NK-92 (cell line): ENCODE data around the gene ACD.

ENCODE experiments used
- DNase-seq: peaks from one replicate; lab custom pipeline; 2025; ENCODE audit not compliant: unreplicated experiment; lab: John Stamatoyannopoulos, UW

The ACD gene

DNA sequence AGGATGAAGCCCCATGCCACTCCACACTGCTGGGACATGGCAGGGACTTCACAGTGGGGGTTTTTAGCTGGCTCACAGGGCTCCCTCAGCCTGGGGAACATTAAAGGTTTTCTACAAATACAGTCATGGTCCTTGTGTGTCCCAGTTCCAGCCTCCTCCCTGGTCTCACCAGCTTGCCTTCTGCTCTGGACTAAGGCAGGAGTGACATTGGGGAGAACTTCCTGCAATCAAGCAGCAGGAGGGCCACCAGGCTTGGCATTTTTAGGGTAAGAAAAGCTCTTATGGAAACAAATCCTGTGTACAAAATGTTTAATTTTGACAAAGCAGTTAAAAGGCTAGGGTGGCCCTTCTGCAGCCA is 2.6 kb upstream of the ACD start:
- DNase-seq: no peak

- DNase-seq: no peak
Observed at GRCh38 chr16:67661886-67662652, 2.0 kb upstream of the ACD start.

GRCh38 chr16:67661101-67661761 is 1.2 kb upstream of the ACD start:
- DNase-seq: no peak

DNA sequence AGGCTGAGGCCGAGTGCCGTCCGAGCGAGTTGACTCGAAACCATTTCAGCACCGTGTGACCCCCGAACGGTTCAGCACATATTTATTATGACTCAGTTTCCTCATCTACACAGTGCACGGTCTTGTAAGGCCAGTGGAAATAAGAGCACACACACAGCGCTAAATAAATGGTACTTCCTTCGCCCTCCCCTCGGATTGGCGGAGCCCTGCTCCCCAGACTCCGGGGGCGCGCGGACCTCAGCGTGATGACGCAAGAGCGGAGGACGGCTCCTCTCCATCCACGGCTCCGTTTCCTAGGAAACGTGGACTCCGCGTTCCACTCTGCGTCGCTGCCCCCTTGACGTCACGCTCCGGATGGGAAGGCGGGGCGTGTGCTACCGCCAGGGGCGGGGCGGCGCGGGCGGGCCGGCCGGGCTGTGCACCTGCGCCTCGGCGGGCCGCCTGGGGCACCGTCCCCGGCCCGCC is 536 bp upstream of the ACD start, which contains the start of gene PARD6A:
Gene PARD6A, plus strand, starts transcription at position 397 of the 465 bp plus-strand sequence. CDS start 79 bp downstream, outside the sequence.
- peak; percentile 86 for DNase-seq

GRCh38 chr16:67658849-67659674 is 998 bp downstream of the ACD start:
- no peak for DNase-seq

DNA sequence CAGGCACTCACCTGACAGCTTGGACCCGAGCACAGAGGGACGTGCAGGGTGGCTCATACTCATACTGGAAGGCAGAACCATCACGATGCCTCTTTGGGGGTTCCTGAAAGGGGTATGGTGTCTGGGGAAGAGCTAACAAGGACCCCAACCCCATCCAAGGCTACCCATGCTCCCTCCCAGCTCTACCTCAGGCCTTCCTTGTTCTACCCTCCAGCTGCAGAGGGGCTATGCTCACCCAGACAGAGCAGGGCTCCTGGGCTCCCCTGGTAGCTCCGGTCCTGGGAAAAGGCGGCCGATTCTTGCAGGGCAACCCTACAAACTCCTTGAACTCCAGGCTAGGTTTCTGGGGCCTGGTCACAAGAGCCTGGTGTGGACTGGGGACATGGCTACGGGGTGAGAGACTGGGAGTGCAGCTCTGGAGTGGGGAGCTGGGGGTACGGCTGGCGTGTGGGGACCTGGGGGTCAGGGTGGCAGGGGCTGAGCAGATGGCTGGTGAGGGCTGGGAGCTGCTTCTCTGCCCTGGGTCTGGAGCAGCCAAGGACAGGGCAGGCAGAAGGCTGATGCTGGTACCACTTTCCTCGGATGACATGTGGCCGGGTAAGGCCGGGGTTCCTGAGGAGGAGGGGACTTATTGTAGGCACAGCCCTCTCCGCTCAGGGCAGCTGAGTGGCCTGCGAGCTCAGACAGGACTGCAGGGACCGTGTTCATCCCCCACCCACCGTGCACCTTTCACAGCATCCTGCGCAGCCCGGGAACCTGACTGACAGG is 2.1 kb downstream of the ACD start:
- DNase-seq: no peak

DNA sequence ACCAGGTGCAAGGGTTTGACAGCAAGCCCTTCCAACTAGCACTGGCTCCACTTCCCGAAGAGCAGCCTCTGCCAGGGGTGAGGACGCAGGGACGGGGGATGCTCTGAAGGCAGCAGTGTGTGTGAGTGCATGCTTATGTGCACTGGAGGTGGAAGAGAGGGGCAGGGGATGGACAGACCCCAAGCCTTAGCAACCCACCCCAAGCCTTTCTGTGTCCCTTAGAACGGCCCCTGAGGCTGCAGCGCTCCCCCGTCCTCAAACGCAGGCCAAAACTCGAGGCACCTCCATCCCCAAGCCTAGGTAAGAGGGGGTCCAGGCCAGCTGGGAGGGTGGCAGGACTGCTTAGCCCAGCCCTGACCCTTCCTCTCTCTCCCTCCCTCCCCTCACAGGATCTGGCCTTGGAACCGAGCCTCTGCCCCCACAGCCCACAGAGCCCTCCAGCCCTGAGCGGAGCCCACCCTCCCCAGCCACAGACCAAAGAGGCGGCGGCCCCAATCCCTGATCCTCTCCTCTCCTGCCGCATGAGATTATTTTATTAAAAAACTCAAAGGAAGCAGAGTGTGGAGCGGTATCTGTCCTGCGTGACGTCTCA is 2.9 kb downstream of the ACD start:
- DNase-seq: no peak

DNA sequence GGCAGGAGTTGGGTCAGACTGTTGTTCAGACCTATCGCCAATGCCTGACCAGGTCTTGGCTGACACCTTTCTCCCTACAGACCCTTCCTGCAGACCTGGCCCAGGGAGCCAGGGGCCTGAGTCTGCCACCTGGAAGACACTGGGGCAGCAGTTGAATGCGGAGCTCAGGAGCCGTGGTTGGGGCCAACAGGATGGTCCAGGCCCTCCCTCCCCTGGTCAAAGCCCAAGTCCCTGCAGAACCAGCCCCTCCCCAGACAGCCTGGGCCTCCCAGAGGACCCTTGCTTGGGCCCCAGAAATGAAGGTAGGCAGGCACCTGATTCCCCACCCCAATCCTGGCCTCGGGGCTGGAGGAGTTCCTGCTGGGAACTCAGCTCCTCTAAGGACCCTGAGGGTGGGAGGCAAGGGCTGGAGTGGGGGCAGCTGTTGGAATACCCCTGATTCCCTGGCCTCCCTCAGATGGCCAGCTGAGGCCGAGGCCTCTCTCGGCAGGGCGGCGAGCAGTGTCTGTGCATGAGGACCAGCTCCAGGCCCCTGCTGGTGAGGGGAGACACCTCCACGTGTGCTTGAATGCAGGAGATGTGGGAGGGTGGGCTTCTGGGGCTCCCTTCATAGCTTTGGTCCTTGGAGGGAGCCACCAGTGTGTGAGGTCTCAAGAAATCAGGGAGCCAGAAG is 3.6 kb downstream of the ACD start:
- no peak for DNase-seq

DNA sequence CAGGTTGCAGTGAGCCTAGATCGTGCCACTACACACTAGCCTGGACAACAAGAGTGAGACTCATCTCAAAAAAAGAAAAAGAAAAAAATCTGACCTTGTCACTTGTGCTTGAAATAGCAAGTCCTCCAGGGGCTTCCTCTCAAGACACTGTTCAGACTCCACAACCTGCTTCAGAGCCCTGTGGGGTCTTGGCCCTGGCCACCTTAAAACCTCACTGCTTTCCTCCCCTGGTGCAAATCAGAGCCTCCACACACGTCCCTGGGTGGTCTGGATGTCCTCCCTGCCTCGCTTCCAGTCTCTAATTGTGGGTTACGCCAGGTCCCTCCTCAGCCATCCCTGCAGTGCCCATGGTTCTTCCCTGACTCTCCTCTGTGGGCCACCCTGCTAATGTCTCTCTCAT is 4.7 kb downstream of the ACD start:
- DNase-seq: no peak

GRCh38 chr16:67654403-67654911 is 5.6 kb downstream of the ACD start:
- no peak for DNase-seq

GRCh38 chr16:67653789-67654402 is 6.2 kb downstream of the ACD start:
- no peak for DNase-seq

- DNase-seq: no peak
Observed at GRCh38 chr16:67653128-67653788, 6.8 kb downstream of the ACD start.

DNA sequence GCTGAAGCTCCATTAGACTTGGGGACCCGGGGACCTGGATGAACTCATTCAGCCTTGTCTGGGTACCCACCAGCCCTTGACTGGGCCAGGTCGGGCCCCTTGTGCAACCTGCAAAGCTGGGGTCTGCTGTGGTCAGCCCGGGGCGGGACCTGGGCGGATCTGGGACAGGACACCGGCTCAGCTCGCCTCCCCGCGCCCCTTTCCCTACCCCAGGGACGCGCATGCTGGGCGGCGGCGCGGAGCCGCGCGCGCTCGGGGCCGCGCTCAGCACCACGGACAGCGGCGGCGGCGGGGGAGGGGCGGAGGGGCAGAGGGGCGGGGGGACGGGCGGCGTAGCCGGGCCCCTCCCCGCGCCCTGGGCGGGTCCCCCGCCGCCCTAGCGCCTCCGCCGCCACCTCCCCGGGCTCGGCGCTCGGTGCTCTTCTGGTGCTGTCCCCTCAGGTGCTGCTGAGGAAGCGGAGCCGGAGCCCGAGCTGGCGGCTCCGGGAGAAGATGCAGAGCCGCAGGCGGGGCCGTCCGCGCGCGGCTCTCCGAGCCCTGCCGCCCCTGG is 7.4 kb downstream of the ACD start:
- no peak for DNase-seq

DNA sequence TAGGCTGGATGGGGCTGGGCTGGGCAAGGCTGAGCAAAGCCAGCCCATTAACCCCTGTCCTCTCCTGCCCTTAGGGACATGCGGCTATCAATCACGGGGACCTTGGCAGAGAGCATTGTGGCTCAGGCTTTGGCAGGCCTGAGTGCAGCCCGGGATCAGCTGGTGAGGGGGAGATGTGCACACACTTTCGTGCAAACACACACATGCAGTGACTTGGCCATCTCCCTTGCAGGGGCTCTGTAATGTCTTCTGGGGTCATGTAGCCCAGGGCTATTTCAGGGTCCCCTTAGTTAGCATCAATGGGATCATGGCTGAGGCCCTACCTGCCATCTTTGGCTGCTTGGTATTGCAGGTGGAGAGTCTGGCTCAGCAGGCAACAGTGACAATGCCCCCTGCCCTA is 8.2 kb downstream of the ACD start:
- no peak for DNase-seq

- DNase-seq: no peak
Observed at GRCh38 chr16:67651039-67651438, 9.0 kb downstream of the ACD start.

DNA sequence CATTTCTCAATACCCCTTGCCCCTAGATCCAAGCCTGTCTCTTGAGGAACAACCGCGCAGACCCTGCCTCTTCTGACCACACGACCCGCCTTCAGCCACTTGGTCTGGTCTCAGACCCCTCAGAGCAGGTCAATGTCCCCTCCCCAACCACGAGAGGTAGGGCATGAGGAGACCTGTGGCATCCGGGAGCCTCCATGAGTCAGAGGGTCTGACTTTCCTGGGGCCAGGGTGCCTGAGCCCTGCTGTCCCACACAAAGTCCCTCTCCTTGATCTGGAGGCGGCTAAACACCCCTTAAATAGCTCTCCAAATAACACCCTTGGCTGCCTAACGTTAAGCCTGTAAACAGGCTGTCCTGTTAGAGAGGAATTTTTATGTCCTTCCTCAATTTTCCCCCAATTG is 10.0 kb downstream of the ACD start:
- DNase-seq: no peak

DNA sequence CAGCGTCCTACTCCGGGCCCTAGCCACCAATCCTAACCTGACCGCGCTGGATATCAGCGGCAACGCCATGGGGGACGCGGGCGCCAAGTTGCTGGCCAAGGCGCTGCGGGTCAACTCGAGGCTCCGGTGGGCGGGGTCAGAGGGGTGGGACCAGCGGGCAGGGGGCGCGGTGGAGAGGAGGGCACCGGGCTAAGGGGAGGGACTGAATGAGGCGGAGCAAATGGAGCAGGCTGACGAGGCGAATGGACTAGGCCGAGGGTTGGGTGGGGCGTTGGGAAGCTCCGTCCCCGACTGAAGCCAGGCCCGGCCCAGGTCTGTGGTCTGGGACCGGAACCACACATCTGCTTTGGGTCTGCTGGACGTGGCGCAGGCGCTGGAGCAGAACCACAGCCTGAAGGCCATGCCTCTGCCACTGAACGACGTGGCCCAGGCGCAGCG is 10.5 kb downstream of the ACD start:
- no peak for DNase-seq

DNA sequence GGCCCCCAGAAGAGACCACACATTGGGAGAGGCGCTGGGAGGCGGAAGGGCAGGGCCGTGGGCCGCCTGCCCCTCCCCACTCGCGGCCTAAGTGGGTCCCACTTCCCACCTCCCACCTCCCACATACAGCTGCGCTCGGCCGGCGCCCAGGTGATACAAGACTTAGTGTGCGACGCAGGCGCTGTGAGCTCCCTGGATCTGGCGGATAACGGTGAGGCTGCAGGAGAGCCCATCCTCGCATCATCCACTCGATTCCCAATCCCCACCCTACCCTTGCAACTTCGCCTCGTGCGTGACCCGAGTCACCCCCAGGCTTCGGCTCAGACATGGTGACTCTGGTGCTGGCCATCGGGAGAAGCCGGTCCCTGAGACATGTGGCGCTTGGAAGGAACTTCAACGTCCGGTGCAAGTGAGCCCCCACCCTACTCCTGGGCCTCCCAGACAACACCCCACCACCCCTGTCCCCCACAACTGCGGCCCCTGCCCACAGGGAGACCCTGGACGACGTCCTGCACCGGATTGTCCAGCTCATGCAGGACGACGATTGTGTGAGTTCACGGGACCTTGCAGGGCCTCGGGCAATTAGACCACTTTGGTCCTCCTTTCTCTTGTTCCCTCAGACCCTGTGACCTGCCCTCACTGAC is 11.2 kb downstream of the ACD start:
- no peak for DNase-seq
